Large intestine (tissue), 3 donors: Measurements from ENCODE around the gene IL15. TPM values are rescaled to one million over a fixed set of nuclear protein-coding genes. Genes with fewer than 3 reads are reported as not detected.
"Not testable (repeated sequence)": the region's sequence is repeated elsewhere in the genome, so short reads cannot be mapped to it uniquely, and the experiment has no call there.

Experiments used
- DNase-seq, 2 donors: peaks; one replicate each; pipeline versions ENCODE4 v3.0.0 to v3.0.0-alpha.2; 2013
- H3K27ac ChIP-seq: one replicate; pipeline ENCODE4 v1.5.1; 2013; ENCODE audit warnings: low read length
- H3K27me3 ChIP-seq: 2 replicates; pipeline ENCODE4 v1.6.1; 2013; ENCODE audit warnings: low read length; ENCODE audit not compliant: control insufficient read depth, insufficient read depth
- H3K36me3 ChIP-seq: 2 replicates; pipeline ENCODE4 v1.6.1; 2013; ENCODE audit warnings: low read length; ENCODE audit not compliant: control insufficient read depth, insufficient read depth
- H3K4me1 ChIP-seq: one replicate; pipeline ENCODE4 v1.6.1; 2013; ENCODE audit warnings: low read length; ENCODE audit not compliant: control insufficient read depth, insufficient read depth
- H3K4me3 ChIP-seq: one replicate; pipeline ENCODE4 v1.5.1; 2013; ENCODE audit warnings: low read length
- H3K9me3 ChIP-seq: one replicate; pipeline ENCODE4 v1.6.1; 2013; ENCODE audit warnings: mild to moderate bottlenecking, low read depth, low read length, moderate library complexity; ENCODE audit not compliant: control insufficient read depth
- WGBS: methylation state at CpG from one replicate; pipeline ENCODE4 v1.1.5; 2013; ENCODE audit warnings: low lambda C conversion rate; ENCODE audit not compliant: insufficient coverage; 5-methylcytosine and 5-hydroxymethylcytosine counted together
- polyA plus RNA-seq: library from polyadenylated mRNA; unstranded; fragments of 120-200 nt; gene quantifications from one replicate; pipeline ENCODE4 v1.2.1, GENCODE V29; 2013

IL15 gene
- polyA plus RNA-seq, 1 donor: 6.2 TPM

GRCh38 chr4:141719585-141719984, 83.2 kb downstream of the IL15 start:
- no peak overlapping the region for H3K27ac ChIP-seq
- 100% methylated on average over 1 of the region's 1 CpG for WGBS
- H3K4me3 ChIP-seq: no peak overlapping the region
- H3K4me1 ChIP-seq: no peaks in the 10 kb centered on the region
- no peaks in the 10 kb centered on the region for H3K36me3 ChIP-seq
- peaks cover 7% of the 10 kb centered on the region for H3K9me3 ChIP-seq
- DNase-seq: no peak
- no peaks in the 10 kb centered on the region for H3K27me3 ChIP-seq

GRCh38 chr4:141721174-141721573, 84.8 kb downstream of the IL15 start:
- H3K36me3 ChIP-seq: no peaks in the 10 kb centered on the region
- no peaks in the 10 kb centered on the region for H3K4me1 ChIP-seq

GRCh38 chr4:141724646-141725045, 88.3 kb downstream of the IL15 start:
- H3K4me3 ChIP-seq: no peak overlapping the region
- DNase-seq: no peak
- no peaks in the 10 kb centered on the region for H3K9me3 ChIP-seq
- no peaks in the 10 kb centered on the region for H3K4me1 ChIP-seq
- no peak overlapping the region for H3K27ac ChIP-seq
- no peaks in the 10 kb centered on the region for H3K27me3 ChIP-seq
- no peaks in the 10 kb centered on the region for H3K36me3 ChIP-seq

More at GRCh38 chr4:141721174-141721573, 84.8 kb downstream of the IL15 start:
- peaks cover 7% of the 10 kb centered on the region for H3K9me3 ChIP-seq
- H3K4me3 ChIP-seq: no peak overlapping the region
- H3K27ac ChIP-seq: no peak overlapping the region
- H3K27me3 ChIP-seq: no peaks in the 10 kb centered on the region
- DNase-seq: no peak

GRCh38 chr4:141727420-141727819, 91.0 kb downstream of the IL15 start:
- Histone ChIP-seq H3K4me1 (no peaks in the 10 kb centered on the region), H3K4me3 (no peak overlapping the region), H3K27me3 (no peaks in the 10 kb centered on the region), H3K27ac (no peak overlapping the region), H3K36me3 (no peaks in the 10 kb centered on the region), H3K9me3 (no peaks in the 10 kb centered on the region)
- no peak for DNase-seq

GRCh38 chr4:141730805-141731204, 94.4 kb downstream of the IL15 start:
- Histone ChIP-seq H3K9me3 (no peaks in the 10 kb centered on the region), H3K4me3 (no peak overlapping the region), H3K4me1 (no peaks in the 10 kb centered on the region), H3K27ac (no peak overlapping the region), H3K27me3 (no peaks in the 10 kb centered on the region), H3K36me3 (no peaks in the 10 kb centered on the region)
- DNase-seq: no peak

GRCh38 chr4:141731481-141731880, 95.1 kb downstream of the IL15 start:
- no peak for DNase-seq
- Histone ChIP-seq H3K4me1 (no peaks in the 10 kb centered on the region), H3K4me3 (no peak overlapping the region), H3K36me3 (no peaks in the 10 kb centered on the region), H3K27ac (no peak overlapping the region), H3K27me3 (no peaks in the 10 kb centered on the region), H3K9me3 (no peaks in the 10 kb centered on the region)
- 70% methylated on average over 2 of the region's 4 CpGs for WGBS

GRCh38 chr4:141739636-141740035, 103.3 kb downstream of the IL15 start:
- Histone ChIP-seq H3K4me1 (no peaks in the 10 kb centered on the region), H3K27ac (no peak overlapping the region)

GRCh38 chr4:141746026-141746425, 109.6 kb downstream of the IL15 start:
- no peaks in the 10 kb centered on the region for H3K36me3 ChIP-seq
- no peak for DNase-seq
- H3K4me1 ChIP-seq: no peaks in the 10 kb centered on the region
- H3K27me3 ChIP-seq: no peaks in the 10 kb centered on the region
- no peaks in the 10 kb centered on the region for H3K9me3 ChIP-seq
- H3K27ac ChIP-seq: no peak overlapping the region
- WGBS: 86% methylated on average over 1 of the region's 1 CpG
- H3K4me3 ChIP-seq: no peak overlapping the region

More at GRCh38 chr4:141739636-141740035, 103.3 kb downstream of the IL15 start:
- no peak for DNase-seq
- Histone ChIP-seq H3K9me3 (peaks cover 3% of the 10 kb centered on the region), H3K4me3 (no peak overlapping the region), H3K36me3 (no peaks in the 10 kb centered on the region), H3K27me3 (no peaks in the 10 kb centered on the region)

- not testable (repeated sequence) for H3K4me3 ChIP-seq, H3K4me1 ChIP-seq, H3K27me3 ChIP-seq, H3K36me3 ChIP-seq, DNase-seq, H3K9me3 ChIP-seq, H3K27ac ChIP-seq
- no CpG with 5 or more reads among the region's 3 CpGs for WGBS
Measured at GRCh38 chr4:141751806-141752205, 115.4 kb downstream of the IL15 start.

GRCh38 chr4:141757287-141757686, 120.9 kb downstream of the IL15 start:
- Histone ChIP-seq H3K4me3 (no peak overlapping the region), H3K36me3 (no peaks in the 10 kb centered on the region), H3K4me1 (no peaks in the 10 kb centered on the region), H3K9me3 (no peaks in the 10 kb centered on the region), H3K27ac (no peak overlapping the region), H3K27me3 (no peaks in the 10 kb centered on the region)
- WGBS: no CpG with 5 or more reads among the region's 2 CpGs
- no peak for DNase-seq

- H3K27me3 ChIP-seq: no peaks in the 10 kb centered on the region
- no peak for DNase-seq
- H3K4me1 ChIP-seq: no peaks in the 10 kb centered on the region
- H3K4me3 ChIP-seq: no peak overlapping the region
- no peaks in the 10 kb centered on the region for H3K36me3 ChIP-seq
- WGBS: no CpG with 5 or more reads among the region's 1 CpG
- no peak overlapping the region for H3K27ac ChIP-seq
- H3K9me3 ChIP-seq: no peaks in the 10 kb centered on the region
Measured at GRCh38 chr4:141759796-141760425, 123.5 kb downstream of the IL15 start.
